Loucy (cell line): ENCODE data around the gene AMIGO3.

Experiments used
- H2AFZ ChIP-seq: fragments of 200-600 bp; sonication (generic); 2 replicates; pipeline ENCODE4 v1.6.0; 2016; ENCODE audit warnings: antibody characterized with exemption, mild to moderate bottlenecking, low read length, moderate library complexity
- H3F3A ChIP-seq: fragments of 200-600 bp; 2 replicates; pipeline ENCODE4 v1.6.0; 2016; ENCODE audit warnings: antibody characterized with exemption, low read depth, mild to moderate bottlenecking
- H3K27me3 ChIP-seq: fragments of 200-600 bp; sonication (generic); 2 replicates; pipeline ENCODE4 v1.6.1; 2014; ENCODE audit warnings: low read length, mild to moderate bottlenecking; ENCODE audit not compliant: insufficient read depth, poor library complexity, severe bottlenecking
- H3K36me3 ChIP-seq: fragments of 200-600 bp; sonication (generic); 2 replicates; pipeline ENCODE4 v1.6.1; 2016; ENCODE audit warnings: low read length; ENCODE audit not compliant: insufficient read depth
- H3K4me1 ChIP-seq: fragments of 200-600 bp; sonication (generic); 2 replicates; pipeline ENCODE4 v1.5.1; 2014; ENCODE audit warnings: low read length, mild to moderate bottlenecking; ENCODE audit not compliant: insufficient read depth, poor library complexity, severe bottlenecking
- H3K4me2 ChIP-seq: fragments of 200-600 bp; sonication (generic); 2 replicates; pipeline ENCODE4 v1.6.0; 2014; ENCODE audit warnings: antibody characterized with exemption, low read length, low read depth, mild to moderate bottlenecking; ENCODE audit not compliant: poor library complexity, severe bottlenecking
- H3K4me3 ChIP-seq: fragments of 200-600 bp; sonication (generic); 2 replicates; pipeline ENCODE4 v1.5.1; 2014; ENCODE audit warnings: low read length, mild to moderate bottlenecking, mixed read lengths; ENCODE audit not compliant: poor library complexity, severe bottlenecking
- H3K79me2 ChIP-seq: fragments of 200-600 bp; sonication (generic); 2 replicates; pipeline ENCODE4 v1.6.1; 2014; ENCODE audit warnings: low read length; ENCODE audit not compliant: insufficient read depth
- H3K9ac ChIP-seq: fragments of 200-600 bp; sonication (generic); 2 replicates; pipeline ENCODE4 v1.6.0; 2014; ENCODE audit warnings: mild to moderate bottlenecking, low read depth, low read length, moderate library complexity; ENCODE audit not compliant: poor library complexity, severe bottlenecking
- H3K9me2 ChIP-seq: fragments of 200-600 bp; sonication (generic); replicated peaks from 2 replicates; pipeline ENCODE4 v1.6.1; 2016; ENCODE audit warnings: low read depth, low read length, mixed read lengths
- H3K9me3 ChIP-seq: fragments of 200-600 bp; sonication (generic); 2 replicates; pipeline ENCODE4 v1.6.1; 2014; ENCODE audit warnings: mild to moderate bottlenecking, antibody characterized with exemption, low read length, low read depth; ENCODE audit not compliant: insufficient read depth
- H4K20me1 ChIP-seq: fragments of 200-600 bp; sonication (generic); 2 replicates; pipeline ENCODE4 v1.6.0; 2014; ENCODE audit warnings: antibody characterized with exemption, low read length, mild to moderate bottlenecking; ENCODE audit not compliant: insufficient read depth, poor library complexity, severe bottlenecking
- CTCF ChIP-seq: fragments of 200-600 bp; sonication (generic); conservative IDR thresholded peaks from 2 replicates; pipeline ENCODE4 v1.5.1; 2014; ENCODE audit warnings: mild to moderate bottlenecking, antibody characterized with exemption, low read length
- EZH2phosphoT487 ChIP-seq: fragments of 200-600 bp; IDR thresholded peaks from 2 replicates; pipeline ENCODE4 v1.6.1; 2018; ENCODE audit warnings: antibody characterized with exemption, mild to moderate bottlenecking, moderate library complexity, borderline replicate concordance

The AMIGO3 gene

GRCh38 chr3:49716691-49717210, 2.7 kb downstream of the AMIGO3 start:
- H3K4me3 ChIP-seq, result no peak overlapping the region
- H3K79me2 ChIP-seq, result no peaks in the 10 kb centered on the region; the same call in 1 of the 2 replicates
- H3K36me3 ChIP-seq, result peaks cover 8% of the 10 kb centered on the region; the same call in 1 of the 2 replicates
- H3K4me1 ChIP-seq, result peaks cover 29% of the 10 kb centered on the region
- no peaks in the 10 kb centered on the region for H3K9me3 ChIP-seq
- TF ChIP-seq EZH2phosphoT487, result no peak
- TF ChIP-seq CTCF, result no peak
- peaks cover 15% of the 10 kb centered on the region for H3F3A ChIP-seq
- no peak overlapping the region for H3K4me2 ChIP-seq
- H4K20me1 ChIP-seq, result no peaks in the 10 kb centered on the region
- H3K9me2 ChIP-seq, result no peaks in the 10 kb centered on the region
- no peaks in the 10 kb centered on the region for H3K27me3 ChIP-seq
- no peak overlapping the region for H3K9ac ChIP-seq
- no peak overlapping the region for H2AFZ ChIP-seq

GRCh38 chr3:49716169-49716568, 3.3 kb downstream of the AMIGO3 start:
- Histone ChIP-seq H3K4me2 (no peak overlapping the region), H3F3A (peaks cover 17% of the 10 kb centered on the region), H3K36me3 (peaks cover 4% of the 10 kb centered on the region; the same call in 1 of the 2 replicates), H3K4me1 (peaks cover 33% of the 10 kb centered on the region), H3K9me2 (no peaks in the 10 kb centered on the region), H3K9me3 (no peaks in the 10 kb centered on the region), H4K20me1 (no peaks in the 10 kb centered on the region), H3K27me3 (no peaks in the 10 kb centered on the region), H3K9ac (no peak overlapping the region), H3K4me3 (no peak overlapping the region), H3K79me2 (no peaks in the 10 kb centered on the region; the same call in 1 of the 2 replicates), H2AFZ (no peak overlapping the region)
- no peak for TF ChIP-seq CTCF
- no peak for TF ChIP-seq EZH2phosphoT487

- peaks cover 38% of the 10 kb centered on the region for H3K4me1 ChIP-seq
- no peak for TF ChIP-seq EZH2phosphoT487
- TF ChIP-seq CTCF, result no peak
- no peak overlapping the region for H2AFZ ChIP-seq
- no peaks in the 10 kb centered on the region for H4K20me1 ChIP-seq
- H3K4me2 ChIP-seq, result no peak overlapping the region
- H3K9me2 ChIP-seq, result no peaks in the 10 kb centered on the region
- no peaks in the 10 kb centered on the region; the same call in 1 of the 2 replicates for H3K36me3 ChIP-seq
- H3F3A ChIP-seq, result peaks cover 22% of the 10 kb centered on the region
- H3K79me2 ChIP-seq, result no peaks in the 10 kb centered on the region; the same call in 1 of the 2 replicates
- no peaks in the 10 kb centered on the region for H3K9me3 ChIP-seq
- H3K9ac ChIP-seq, result no peak overlapping the region
- H3K4me3 ChIP-seq, result no peak overlapping the region
- H3K27me3 ChIP-seq, result no peaks in the 10 kb centered on the region
These were observed 3.8 kb downstream of the AMIGO3 start for GRCh38 chr3:49715611-49716121.
